HG02759 (cell line): ENCODE measurements around the gene XK.
A peak's percentile ranks its signal among the peaks of the same experiment; 100 is the strongest.

Experiments
- ATAC-seq: cut with Tn5 transposase; IDR thresholded peaks from one replicate; pipeline ENCODE4 v1.9.1; 2021; ENCODE audit warnings: mild to moderate bottlenecking, moderate library complexity; ENCODE audit not compliant: unreplicated experiment

The XK gene

GRCh38 chrX:37678574-37678973, 7.0 kb upstream of the XK start:
- no peak for ATAC-seq

- ATAC-seq: no peak
Observed at GRCh38 chrX:37679230-37679629, 6.4 kb upstream of the XK start.

- no peak for ATAC-seq
Observed at GRCh38 chrX:37679888-37680287, 5.7 kb upstream of the XK start.

- no peak for ATAC-seq
Observed at GRCh38 chrX:37684426-37684825, 1.2 kb upstream of the XK start.

- ATAC-seq: no peak
Observed at GRCh38 chrX:37684973-37685372, 618 bp upstream of the XK start.

- no peak for ATAC-seq
Observed at GRCh38 chrX:37686369-37686995, 891 bp downstream of the XK start.

GRCh38 chrX:37686996-37687395, 1.4 kb downstream of the XK start:
- ATAC-seq: no peak

- no peak for ATAC-seq
Observed at GRCh38 chrX:37690119-37690518, 4.5 kb downstream of the XK start.

GRCh38 chrX:37692918-37693317, 7.3 kb downstream of the XK start:
- no peak for ATAC-seq

- ATAC-seq: no peak
Observed at GRCh38 chrX:37697169-37697760, 11.7 kb downstream of the XK start.

- ATAC-seq: no peak
Observed at GRCh38 chrX:37701588-37701987, 16.0 kb downstream of the XK start.

- no peak for ATAC-seq
Observed at GRCh38 chrX:37711991-37712390, 26.4 kb downstream of the XK start.

GRCh38 chrX:37712458-37712857, 26.9 kb downstream of the XK start:
- ATAC-seq: no peak

GRCh38 chrX:37714479-37714878, 28.9 kb downstream of the XK start:
- ATAC-seq: no peak

- ATAC-seq: no peak
Observed at GRCh38 chrX:37716602-37717001, 31.0 kb downstream of the XK start.

- ATAC-seq: no peak
Observed at GRCh38 chrX:37717708-37718107, 32.1 kb downstream of the XK start.

- no peak for ATAC-seq
Observed at GRCh38 chrX:37722595-37722994, 37.0 kb downstream of the XK start.

GRCh38 chrX:37726346-37726745, 40.8 kb downstream of the XK start:
- ATAC-seq: no peak

GRCh38 chrX:37745354-37745753, 59.8 kb downstream of the XK start:
- peak; percentile 41 for ATAC-seq

- ATAC-seq: peak; percentile 26
Observed at GRCh38 chrX:37745835-37746217, 60.2 kb downstream of the XK start.

GRCh38 chrX:37746218-37746941, 60.8 kb downstream of the XK start:
- ATAC-seq: peak; percentile 84

GRCh38 chrX:37746951-37747350, 61.4 kb downstream of the XK start:
- ATAC-seq: no peak
